ENCODE results near the gene LRRTM4. TPM values are rescaled to one million over a fixed set of nuclear protein-coding genes. Genes with fewer than 3 reads are reported as not detected.
"Not testable (repeated sequence)": the region's sequence is repeated elsewhere in the genome, so short reads cannot be mapped to it uniquely, and the experiment has no call there.

Gene LRRTM4
- total RNA-seq, 1 donor from 2014 or later, result 0.98 TPM

DNA sequence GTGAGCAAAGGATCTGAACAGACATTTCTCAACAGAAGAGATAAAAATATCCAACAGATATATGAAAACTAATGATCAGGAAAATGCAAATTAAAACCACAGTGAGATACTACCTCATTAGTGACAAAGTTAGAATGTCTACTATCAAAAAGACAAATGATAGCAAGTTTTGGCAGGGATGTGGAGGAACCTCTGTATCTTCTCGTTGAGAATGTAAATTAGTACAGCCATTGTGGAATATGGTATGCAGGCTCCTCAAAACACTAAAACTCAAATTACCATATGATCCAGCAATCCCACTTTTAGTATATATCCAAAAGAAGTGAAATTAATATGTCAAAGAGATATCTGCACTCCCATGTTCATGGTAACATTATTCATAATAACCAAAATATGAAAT is 427.1 kb downstream of the LRRTM4 start:
- no peak for DNase-seq (ENCODE audit: extremely low spot score in 2 of 2)
- H3K4me1 ChIP-seq, result no peaks in the 10 kb centered on the region
- no peak overlapping the region for H3K27ac ChIP-seq
- intact Hi-C loops (cut with DNase I), result no loop called here
- no peaks in the 10 kb centered on the region for H3K36me3 ChIP-seq
- H3K9me3 ChIP-seq, result no peaks in the 10 kb centered on the region
- TF ChIP-seq, protein P1, sequence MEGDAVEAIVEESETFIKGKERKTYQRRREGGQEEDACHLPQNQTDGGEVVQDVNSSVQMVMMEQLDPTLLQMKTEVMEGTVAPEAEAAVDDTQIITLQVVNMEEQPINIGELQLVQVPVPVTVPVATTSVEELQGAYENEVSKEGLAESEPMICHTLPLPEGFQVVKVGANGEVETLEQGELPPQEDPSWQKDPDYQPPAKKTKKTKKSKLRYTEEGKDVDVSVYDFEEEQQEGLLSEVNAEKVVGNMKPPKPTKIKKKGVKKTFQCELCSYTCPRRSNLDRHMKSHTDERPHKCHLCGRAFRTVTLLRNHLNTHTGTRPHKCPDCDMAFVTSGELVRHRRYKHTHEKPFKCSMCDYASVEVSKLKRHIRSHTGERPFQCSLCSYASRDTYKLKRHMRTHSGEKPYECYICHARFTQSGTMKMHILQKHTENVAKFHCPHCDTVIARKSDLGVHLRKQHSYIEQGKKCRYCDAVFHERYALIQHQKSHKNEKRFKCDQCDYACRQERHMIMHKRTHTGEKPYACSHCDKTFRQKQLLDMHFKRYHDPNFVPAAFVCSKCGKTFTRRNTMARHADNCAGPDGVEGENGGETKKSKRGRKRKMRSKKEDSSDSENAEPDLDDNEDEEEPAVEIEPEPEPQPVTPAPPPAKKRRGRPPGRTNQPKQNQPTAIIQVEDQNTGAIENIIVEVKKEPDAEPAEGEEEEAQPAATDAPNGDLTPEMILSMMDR (IDR thresholded peaks at IDR 0.05), result no peak
- no peak for TF ChIP-seq POLR2AphosphoS5 (IDR thresholded peaks at IDR 0.05; ENCODE audit: insufficient read depth in 1 of 2, low read depth in 1 of 2)
- TF ChIP-seq POLR2A (IDR thresholded peaks at IDR 0.05), result no peak
- H3K27me3 ChIP-seq, result no peaks in the 10 kb centered on the region
- H3K4me3 ChIP-seq, result no peak overlapping the region

DNA sequence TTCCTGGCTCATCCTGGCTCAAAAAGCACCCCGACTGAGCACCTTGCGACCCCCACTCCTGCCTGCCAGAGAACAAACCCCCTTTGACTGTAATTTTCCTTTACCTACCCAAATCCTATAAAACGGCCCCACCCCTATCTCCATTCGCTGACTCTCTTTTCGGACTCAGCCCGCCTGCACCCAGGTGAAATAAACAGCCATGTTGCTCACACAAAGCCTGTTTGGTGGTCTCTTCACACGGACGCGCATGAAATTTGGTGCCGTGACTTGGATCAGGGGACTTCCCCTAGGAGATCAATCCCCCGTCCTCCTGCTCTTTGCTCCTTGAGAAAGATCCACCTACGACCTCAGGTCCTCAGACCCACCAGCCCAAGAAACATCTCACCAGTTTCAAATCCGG is 433.8 kb downstream of the LRRTM4 start:
- H3K36me3 ChIP-seq; H3K27ac ChIP-seq; DNase-seq (ENCODE audit: extremely low spot score in 2 of 2); intact Hi-C loops (cut with DNase I); H3K4me3 ChIP-seq; H3K9me3 ChIP-seq; H3K27me3 ChIP-seq; H3K4me1 ChIP-seq: not testable (repeated sequence)

DNA sequence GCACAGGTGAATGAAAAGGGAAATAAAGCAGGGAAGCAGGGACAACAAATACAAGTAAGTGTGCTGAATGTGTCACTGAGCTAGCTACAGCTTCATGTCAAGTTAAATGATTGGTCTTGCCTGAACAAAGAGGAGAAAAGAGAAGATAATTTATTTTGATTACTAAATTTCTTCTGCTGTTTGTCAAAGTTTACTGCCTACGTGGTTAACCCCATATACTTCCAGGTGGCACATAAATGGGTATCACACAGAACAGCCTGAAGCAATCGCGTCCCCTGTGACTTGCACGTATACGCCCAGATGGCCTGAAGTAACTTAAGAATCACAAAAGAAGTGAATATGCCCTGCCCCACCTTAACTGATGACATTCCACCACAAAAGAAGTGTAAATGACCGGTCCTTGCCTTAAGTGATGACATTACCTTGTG is 434.2 kb downstream of the LRRTM4 start:
- intact Hi-C loops (cut with DNase I), result no loop called here
- no peak overlapping the region for H3K27ac ChIP-seq
- TF ChIP-seq POLR2AphosphoS5 (IDR thresholded peaks at IDR 0.05; ENCODE audit: insufficient read depth in 1 of 2, low read depth in 1 of 2) (no peak), POLR2A (IDR thresholded peaks at IDR 0.05) (no peak)
- TF ChIP-seq, protein P1 (IDR thresholded peaks at IDR 0.05), result no peak

DNA sequence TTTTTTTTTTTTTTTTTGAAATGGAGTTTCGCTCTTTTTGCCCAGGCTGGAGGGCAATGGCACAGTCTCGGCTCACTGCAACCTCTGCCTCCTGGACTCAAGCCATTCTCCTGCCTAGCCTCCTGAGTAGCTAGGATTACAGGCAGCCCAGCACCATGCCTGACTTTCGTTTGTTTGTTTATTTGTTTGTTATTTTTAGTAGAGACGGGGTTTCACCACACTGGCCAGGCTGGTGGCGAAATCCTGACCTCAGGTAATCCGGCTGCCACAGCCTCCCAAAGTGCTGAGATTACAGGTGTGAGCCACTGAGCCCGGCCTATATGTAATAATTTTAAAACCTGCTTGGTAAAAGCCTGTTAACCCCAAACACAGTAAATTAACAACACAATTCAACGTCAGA is 435.7 kb downstream of the LRRTM4 start:
- no peak overlapping the region for H3K27ac ChIP-seq
- DNase-seq (ENCODE audit: extremely low spot score in 2 of 2), result no peak
- intact Hi-C loops (cut with DNase I), result no loop called here
- H3K4me3 ChIP-seq, result no peak overlapping the region
- TF ChIP-seq POLR2A (IDR thresholded peaks at IDR 0.05) (no peak), POLR2AphosphoS5 (IDR thresholded peaks at IDR 0.05; ENCODE audit: insufficient read depth in 1 of 2, low read depth in 1 of 2) (no peak)
- TF ChIP-seq, protein P1 (IDR thresholded peaks at IDR 0.05), result no peak
- no peaks in the 10 kb centered on the region for H3K27me3 ChIP-seq
- no peaks in the 10 kb centered on the region for H3K9me3 ChIP-seq
- H3K36me3 ChIP-seq, result no peaks in the 10 kb centered on the region
- H3K4me1 ChIP-seq, result no peaks in the 10 kb centered on the region

More for the DNA sequence above, 434.2 kb downstream of the LRRTM4 start:
- Histone ChIP-seq H3K27me3 (no peaks in the 10 kb centered on the region), H3K36me3 (no peaks in the 10 kb centered on the region), H3K9me3 (no peaks in the 10 kb centered on the region), H3K4me1 (no peaks in the 10 kb centered on the region), H3K4me3 (no peak overlapping the region)
- no peak for DNase-seq (ENCODE audit: extremely low spot score in 2 of 2)

DNA sequence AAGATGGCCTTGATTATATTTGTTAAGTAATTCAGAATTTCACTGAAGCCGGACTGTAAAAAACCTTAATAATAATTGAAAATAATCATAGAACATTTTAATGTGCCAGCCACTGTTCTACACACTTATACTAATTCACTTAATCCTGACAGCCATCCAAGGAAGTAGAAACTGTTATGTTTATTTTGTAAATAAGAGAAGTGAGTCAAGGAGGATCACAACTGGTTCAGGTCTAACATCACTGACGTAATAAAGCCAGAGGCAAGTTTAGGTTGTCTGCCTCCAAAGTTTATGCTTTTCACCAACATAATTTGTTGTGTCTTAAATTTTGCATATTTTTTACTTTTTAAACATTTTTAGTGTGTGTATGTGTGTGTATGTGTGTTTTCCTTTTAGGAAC is 436.1 kb downstream of the LRRTM4 start:
- TF ChIP-seq POLR2A (IDR thresholded peaks at IDR 0.05), result no peak
- TF ChIP-seq, protein P1 (IDR thresholded peaks at IDR 0.05), result no peak
- no peak for TF ChIP-seq POLR2AphosphoS5 (IDR thresholded peaks at IDR 0.05; ENCODE audit: insufficient read depth in 1 of 2, low read depth in 1 of 2)
- Histone ChIP-seq H3K27me3 (no peaks in the 10 kb centered on the region), H3K9me3 (no peaks in the 10 kb centered on the region), H3K36me3 (no peaks in the 10 kb centered on the region), H3K27ac (no peak overlapping the region), H3K4me3 (no peak overlapping the region), H3K4me1 (no peaks in the 10 kb centered on the region)
- intact Hi-C loops (cut with DNase I), result no loop called here
- no peak for DNase-seq (ENCODE audit: extremely low spot score in 2 of 2)

DNA sequence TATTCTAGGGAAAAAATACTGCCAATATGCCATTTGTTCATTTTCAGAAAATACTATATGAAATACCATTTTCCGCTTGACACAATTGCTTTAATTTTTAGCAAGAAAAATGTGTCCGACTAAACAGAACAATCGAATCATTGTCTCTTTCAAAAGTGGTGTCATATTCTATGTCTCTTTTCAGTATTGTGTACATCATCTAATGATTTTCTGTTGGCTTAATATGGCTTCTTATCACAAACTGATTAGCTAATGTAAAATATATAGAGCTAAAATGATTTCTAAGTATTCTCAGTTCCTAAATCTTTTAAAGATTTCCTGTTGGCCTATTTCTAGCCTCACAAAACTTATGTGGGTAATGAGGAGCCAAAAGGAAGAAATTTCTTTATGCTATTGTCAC is 436.6 kb downstream of the LRRTM4 start:
- no peaks in the 10 kb centered on the region for H3K27me3 ChIP-seq
- H3K27ac ChIP-seq, result no peak overlapping the region
- intact Hi-C loops (cut with DNase I), result no loop called here
- no peak overlapping the region for H3K4me3 ChIP-seq
- H3K9me3 ChIP-seq, result no peaks in the 10 kb centered on the region
- H3K36me3 ChIP-seq, result no peaks in the 10 kb centered on the region
- no peaks in the 10 kb centered on the region for H3K4me1 ChIP-seq
- no peak for DNase-seq (ENCODE audit: extremely low spot score in 2 of 2)
- TF ChIP-seq, protein P1 (IDR thresholded peaks at IDR 0.05), result no peak
- no peak for TF ChIP-seq POLR2A (IDR thresholded peaks at IDR 0.05)
- TF ChIP-seq POLR2AphosphoS5 (IDR thresholded peaks at IDR 0.05; ENCODE audit: insufficient read depth in 1 of 2, low read depth in 1 of 2), result no peak

All from vagina (tissue), 2 donors.